Measurements from ENCODE around the gene SLC2A9. TPM values are rescaled to one million over a fixed set of nuclear protein-coding genes. Genes with fewer than 3 reads are reported as not detected.

Gene SLC2A9
- total RNA-seq, 3 donors from 2014 or later = 6.2 to 10.7 (median 9.5) TPM

DNA sequence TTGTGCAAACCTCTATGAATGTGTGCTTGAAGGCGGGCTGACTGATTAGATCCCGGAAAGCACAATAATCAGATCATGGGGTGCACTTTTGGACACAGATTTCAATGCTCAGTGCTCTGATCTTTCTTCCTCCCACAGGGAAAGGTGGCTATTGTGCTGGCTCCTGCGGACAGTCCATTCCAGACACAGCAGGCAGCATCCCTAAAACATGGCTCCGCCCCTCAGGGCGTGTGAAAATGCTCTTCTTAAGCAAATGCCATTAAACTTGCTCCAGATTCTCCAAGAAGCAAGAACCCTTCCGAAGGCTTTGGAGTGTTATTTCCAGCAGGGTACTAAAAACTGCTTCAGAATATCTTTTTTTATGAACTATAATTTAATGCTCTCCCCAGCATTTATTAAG lies 100.0 kb downstream of the SLC2A9 start:
- no peaks in the 10 kb centered on the region for H3K4me1 ChIP-seq
- intact Hi-C loops (cut with DNase I; ENCODE audit: low total_unique reads) = no loop called here

DNA sequence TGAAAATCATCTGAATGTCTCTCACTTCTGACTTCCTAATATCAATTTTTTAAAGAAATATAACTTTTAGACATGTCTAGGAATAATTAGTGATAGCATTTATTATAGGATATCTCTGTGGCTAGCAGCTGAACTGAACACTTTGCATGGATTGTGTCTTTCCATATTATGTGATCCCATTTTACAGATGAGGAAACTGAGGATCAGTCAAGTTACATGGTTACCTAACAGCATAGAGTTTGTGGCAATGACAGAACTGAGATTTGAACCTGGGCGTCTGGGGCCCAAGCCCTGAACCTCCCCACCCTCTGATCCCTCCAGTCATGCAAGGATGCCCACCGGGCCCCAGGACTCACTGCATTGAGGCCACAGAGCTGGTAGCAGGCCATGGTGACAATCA lies 101.3 kb downstream of the SLC2A9 start:
- H3K4me3 ChIP-seq = no peak overlapping the region
- no peaks in the 10 kb centered on the region for H3K36me3 ChIP-seq
- H3K9me3 ChIP-seq = no peaks in the 10 kb centered on the region
- no peaks in the 10 kb centered on the region for H3K27me3 ChIP-seq
- H3K4me1 ChIP-seq = no peaks in the 10 kb centered on the region
- intact Hi-C loops (cut with DNase I; ENCODE audit: low total_unique reads) = no loop called here
- no peak for DNase-seq (ENCODE audit: low spot score in 2 of 2)
- no peak overlapping the region for H3K27ac ChIP-seq
- TF ChIP-seq, protein P1, sequence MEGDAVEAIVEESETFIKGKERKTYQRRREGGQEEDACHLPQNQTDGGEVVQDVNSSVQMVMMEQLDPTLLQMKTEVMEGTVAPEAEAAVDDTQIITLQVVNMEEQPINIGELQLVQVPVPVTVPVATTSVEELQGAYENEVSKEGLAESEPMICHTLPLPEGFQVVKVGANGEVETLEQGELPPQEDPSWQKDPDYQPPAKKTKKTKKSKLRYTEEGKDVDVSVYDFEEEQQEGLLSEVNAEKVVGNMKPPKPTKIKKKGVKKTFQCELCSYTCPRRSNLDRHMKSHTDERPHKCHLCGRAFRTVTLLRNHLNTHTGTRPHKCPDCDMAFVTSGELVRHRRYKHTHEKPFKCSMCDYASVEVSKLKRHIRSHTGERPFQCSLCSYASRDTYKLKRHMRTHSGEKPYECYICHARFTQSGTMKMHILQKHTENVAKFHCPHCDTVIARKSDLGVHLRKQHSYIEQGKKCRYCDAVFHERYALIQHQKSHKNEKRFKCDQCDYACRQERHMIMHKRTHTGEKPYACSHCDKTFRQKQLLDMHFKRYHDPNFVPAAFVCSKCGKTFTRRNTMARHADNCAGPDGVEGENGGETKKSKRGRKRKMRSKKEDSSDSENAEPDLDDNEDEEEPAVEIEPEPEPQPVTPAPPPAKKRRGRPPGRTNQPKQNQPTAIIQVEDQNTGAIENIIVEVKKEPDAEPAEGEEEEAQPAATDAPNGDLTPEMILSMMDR (IDR thresholded peaks at IDR 0.05) = no peak
- TF ChIP-seq POLR2AphosphoS5 (IDR thresholded peaks at IDR 0.05) = no peak

More for the DNA sequence above, 100.0 kb downstream of the SLC2A9 start:
- no peaks in the 10 kb centered on the region for H3K9me3 ChIP-seq
- H3K4me3 ChIP-seq = no peak overlapping the region
- TF ChIP-seq, protein P1 (IDR thresholded peaks at IDR 0.05) = no peak
- TF ChIP-seq POLR2AphosphoS5 (IDR thresholded peaks at IDR 0.05) = no peak
- TF ChIP-seq POLR2A (IDR thresholded peaks at IDR 0.05) = no peak
- no peaks in the 10 kb centered on the region for H3K36me3 ChIP-seq
- no peak overlapping the region for H3K27ac ChIP-seq
- H3K27me3 ChIP-seq = no peaks in the 10 kb centered on the region
- DNase-seq (ENCODE audit: low spot score in 2 of 2) = no peak

DNA sequence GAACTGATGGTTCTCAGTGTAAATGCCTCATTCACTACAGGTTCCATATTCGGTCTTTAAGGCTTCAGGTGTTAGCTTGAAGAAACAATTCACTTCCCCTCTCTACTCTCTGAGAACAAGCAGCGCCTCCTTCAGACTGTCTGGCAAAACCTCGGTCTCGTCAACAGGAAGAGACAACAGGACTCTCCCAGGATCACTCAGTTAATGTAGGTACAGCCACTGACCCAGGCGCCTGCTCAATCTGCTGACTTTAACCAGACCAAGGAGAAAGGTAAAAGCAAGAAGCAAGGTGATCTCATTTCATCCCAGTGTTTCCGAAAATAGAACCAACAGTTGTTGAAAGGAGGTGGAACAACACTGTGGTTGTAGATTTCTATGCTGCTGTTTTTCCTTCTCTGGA lies 102.2 kb downstream of the SLC2A9 start:
- Histone ChIP-seq H3K27ac (no peak overlapping the region), H3K9me3 (no peaks in the 10 kb centered on the region), H3K27me3 (no peaks in the 10 kb centered on the region), H3K36me3 (no peaks in the 10 kb centered on the region), H3K4me3 (no peak overlapping the region), H3K4me1 (no peaks in the 10 kb centered on the region)
- DNase-seq (ENCODE audit: low spot score in 2 of 2) = no peak
- intact Hi-C loops (cut with DNase I; ENCODE audit: low total_unique reads) = no loop called here
- no peak for TF ChIP-seq POLR2AphosphoS5 (IDR thresholded peaks at IDR 0.05)
- TF ChIP-seq, protein P1 (IDR thresholded peaks at IDR 0.05) = no peak
- TF ChIP-seq POLR2A (IDR thresholded peaks at IDR 0.05) = no peak

DNA sequence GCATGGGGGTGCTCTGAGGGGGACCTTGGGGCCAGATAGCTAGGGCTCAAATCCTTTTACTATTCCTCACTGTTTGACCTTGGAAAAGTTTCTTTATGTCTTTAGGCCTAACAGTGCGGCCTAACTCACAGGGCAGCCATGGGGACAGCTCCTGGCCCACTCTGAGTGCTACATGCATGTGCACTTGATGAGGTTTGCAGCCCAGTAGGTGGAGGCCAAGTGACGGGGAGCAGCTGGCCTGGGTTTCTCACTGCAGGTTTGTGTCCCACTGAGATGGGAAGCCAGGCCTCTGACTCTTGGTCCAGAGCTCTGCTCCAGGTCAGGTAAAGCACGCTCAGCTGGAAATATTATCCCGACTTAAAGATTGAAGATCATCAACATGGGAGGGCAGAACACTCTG lies 102.8 kb downstream of the SLC2A9 start:
- no peak overlapping the region for H3K4me3 ChIP-seq
- intact Hi-C loops (cut with DNase I; ENCODE audit: low total_unique reads) = no loop called here
- no peaks in the 10 kb centered on the region for H3K9me3 ChIP-seq
- H3K4me1 ChIP-seq = no peaks in the 10 kb centered on the region
- no peaks in the 10 kb centered on the region for H3K27me3 ChIP-seq
- no peak overlapping the region for H3K27ac ChIP-seq
- TF ChIP-seq POLR2A (IDR thresholded peaks at IDR 0.05) (no peak), POLR2AphosphoS5 (IDR thresholded peaks at IDR 0.05) (no peak)
- TF ChIP-seq, protein P1 (IDR thresholded peaks at IDR 0.05) = no peak
- DNase-seq (ENCODE audit: low spot score in 2 of 2) = no peak
- H3K36me3 ChIP-seq = no peaks in the 10 kb centered on the region

DNA sequence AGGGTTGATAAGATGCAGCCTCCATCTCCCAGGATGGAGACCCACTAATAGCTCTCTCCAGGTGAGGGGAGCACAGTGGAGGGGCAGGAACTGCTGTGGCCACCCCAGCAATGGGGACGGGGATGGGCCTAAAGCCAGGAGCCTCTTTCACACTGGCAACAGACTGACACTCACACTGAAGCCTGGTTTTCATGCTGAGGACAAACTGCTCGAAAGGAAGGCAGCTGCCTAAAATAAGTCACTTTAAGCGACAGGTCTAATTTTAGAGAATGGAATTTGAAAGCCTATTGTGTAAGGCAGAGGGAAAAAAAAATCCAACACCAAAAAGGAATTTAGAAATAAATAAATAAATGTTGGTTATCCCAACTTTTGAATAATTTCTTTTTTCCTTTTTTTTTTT lies 104.4 kb downstream of the SLC2A9 start:
- intact Hi-C loops (cut with DNase I; ENCODE audit: low total_unique reads) = no loop called here
- Histone ChIP-seq H3K9me3 (no peaks in the 10 kb centered on the region), H3K27me3 (no peaks in the 10 kb centered on the region), H3K36me3 (no peaks in the 10 kb centered on the region), H3K4me1 (no peaks in the 10 kb centered on the region), H3K27ac (no peak overlapping the region), H3K4me3 (no peak overlapping the region)
- DNase-seq (ENCODE audit: low spot score in 2 of 2) = no peak
- no peak for TF ChIP-seq POLR2AphosphoS5 (IDR thresholded peaks at IDR 0.05)
- TF ChIP-seq, protein P1 (IDR thresholded peaks at IDR 0.05) = no peak
- no peak for TF ChIP-seq POLR2A (IDR thresholded peaks at IDR 0.05)
